T-helper 2 cell treated with Interferon-gamma antibody and Interleukin-4, amounts not matched to agents 5 μg/mL and 100 μg/mL, for 36 hours (primary cell): ENCODE results near the gene DNAH7.

Source experiments
- DNase-seq: peaks from one replicate; pipeline ENCODE4 v3.0.0; 2021; ENCODE audit warnings: low spot score
- H3K27ac Mint-ChIP-seq: one replicate; pipeline ENCODE4 v1.8.0; 2021; ENCODE audit warnings: mild to moderate bottlenecking, mixed read lengths
- H3K27me3 Mint-ChIP-seq: one replicate; pipeline ENCODE4 v1.8.0; 2021; ENCODE audit warnings: low read depth, mixed read lengths
- H3K36me3 Mint-ChIP-seq: one replicate; pipeline ENCODE4 v1.8.0; 2021; ENCODE audit warnings: low read depth, mixed read lengths
- H3K4me1 Mint-ChIP-seq: one replicate; pipeline ENCODE4 v1.8.0; 2021; ENCODE audit warnings: low read depth, mixed read lengths
- H3K4me3 Mint-ChIP-seq: one replicate; pipeline ENCODE4 v1.8.0; 2022; ENCODE audit warnings: mild to moderate bottlenecking, moderate library complexity, mixed read lengths
- H3K9me3 Mint-ChIP-seq: one replicate; pipeline ENCODE4 v1.8.0; 2021; ENCODE audit warnings: mixed read lengths

DNAH7 gene

DNA sequence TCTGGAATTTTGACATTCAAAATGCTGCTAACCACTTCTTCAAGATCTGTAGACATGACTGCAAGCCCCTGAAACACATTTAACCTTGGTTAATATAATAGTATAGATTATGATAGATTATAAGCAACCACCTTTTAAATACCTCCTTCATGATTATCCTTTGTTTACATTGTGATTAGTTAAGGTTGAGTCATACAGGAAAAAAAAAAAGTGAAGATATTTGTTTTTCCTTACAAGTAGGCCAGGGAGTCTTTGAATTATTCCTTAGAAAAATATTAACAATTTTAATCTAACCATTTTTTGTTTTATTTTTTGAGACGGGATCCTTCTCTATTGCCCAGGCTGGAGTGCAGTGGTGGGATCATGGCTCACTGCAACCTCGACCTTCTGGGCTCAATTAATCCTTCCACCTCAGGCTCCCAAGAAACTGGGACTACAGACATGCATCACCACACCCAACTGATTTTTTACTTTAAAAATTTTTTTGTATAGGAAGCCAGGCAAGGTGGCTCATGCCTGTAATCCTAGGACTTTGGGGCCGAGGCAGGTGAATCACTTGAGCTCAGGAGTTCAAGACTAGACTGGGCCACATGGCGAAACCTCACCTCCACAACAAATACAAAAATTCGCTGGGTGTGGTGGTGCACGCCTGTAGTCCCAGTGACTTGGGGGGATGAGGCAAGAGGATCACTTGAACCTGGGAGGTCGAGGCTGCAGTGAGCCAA lies 312.3 kb downstream of the DNAH7 start:
- no peak for DNase-seq
- no peak overlapping the region for H3K4me3 Mint-ChIP-seq
- H3K27me3 Mint-ChIP-seq = no peaks in the 10 kb centered on the region
- H3K27ac Mint-ChIP-seq = no peak overlapping the region
- no peaks in the 10 kb centered on the region for H3K9me3 Mint-ChIP-seq
- H3K4me1 Mint-ChIP-seq = no peaks in the 10 kb centered on the region
- no peaks in the 10 kb centered on the region for H3K36me3 Mint-ChIP-seq

DNA sequence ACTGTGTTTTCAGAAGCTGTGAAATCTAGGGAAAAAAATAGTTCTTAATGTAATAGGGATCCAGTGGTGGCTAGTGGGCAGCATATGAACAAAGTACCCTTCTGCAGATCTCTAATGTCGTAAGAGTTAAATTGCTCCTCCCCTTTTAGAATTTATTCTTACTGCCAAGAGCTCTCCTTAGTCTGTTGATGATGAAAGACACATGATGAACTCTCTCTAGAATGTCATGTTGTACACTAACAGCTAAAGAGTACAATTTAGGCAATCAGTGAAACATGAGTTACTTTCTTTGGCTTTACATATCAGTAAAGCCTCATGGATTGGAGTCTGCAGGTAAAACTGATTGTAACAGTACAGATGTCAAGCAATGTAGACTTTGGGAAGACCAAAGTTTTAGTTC lies 327.4 kb downstream of the DNAH7 start:
- Mint-ChIP-seq H3K4me1 (no peaks in the 10 kb centered on the region), H3K27ac (no peak overlapping the region), H3K9me3 (no peaks in the 10 kb centered on the region), H3K36me3 (peaks cover 12% of the 10 kb centered on the region), H3K27me3 (no peaks in the 10 kb centered on the region), H3K4me3 (no peak overlapping the region)
- no peak for DNase-seq

DNA sequence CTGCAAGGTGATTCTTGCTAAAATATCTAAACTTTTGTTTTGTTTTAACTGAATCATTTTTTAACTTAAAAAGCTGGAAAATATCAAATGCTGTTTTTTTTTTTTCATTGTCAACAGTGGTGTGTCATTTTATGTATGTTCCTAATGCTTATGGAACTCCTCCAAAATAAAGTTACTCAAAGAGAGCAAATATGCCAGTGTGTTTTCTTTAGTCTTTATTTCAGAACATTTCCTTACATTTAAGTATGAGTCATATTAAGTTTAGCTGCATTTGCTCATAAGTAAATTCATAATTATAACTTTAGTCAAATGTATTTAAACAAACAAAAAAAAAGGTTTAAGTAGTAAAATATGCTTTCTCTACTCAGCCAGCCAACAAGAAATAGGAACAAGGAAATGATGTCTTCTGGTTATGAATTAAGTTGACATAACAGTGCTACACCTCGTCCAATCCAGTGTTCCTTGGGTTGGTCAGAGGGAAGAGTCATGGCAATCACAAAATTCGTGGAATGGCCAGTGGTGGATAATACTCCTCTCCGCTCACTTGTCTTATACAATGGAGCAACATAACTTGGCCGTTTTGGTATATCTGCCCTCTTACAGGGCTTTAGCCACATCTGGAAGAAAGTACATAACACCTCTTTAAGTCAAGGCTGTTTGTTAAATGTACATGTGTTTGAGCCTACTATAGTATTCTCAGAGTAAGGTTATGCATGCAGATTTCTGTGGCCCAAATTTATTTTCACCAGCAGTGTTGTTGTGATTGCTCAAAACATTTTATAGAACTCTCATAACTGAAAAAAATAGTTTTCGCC lies 330.9 kb downstream of the DNAH7 start:
- Mint-ChIP-seq H3K27me3 (no peaks in the 10 kb centered on the region), H3K36me3 (peaks cover 19% of the 10 kb centered on the region), H3K9me3 (no peaks in the 10 kb centered on the region), H3K27ac (no peak overlapping the region), H3K4me3 (no peak overlapping the region), H3K4me1 (no peaks in the 10 kb centered on the region)
- DNase-seq = no peak

DNA sequence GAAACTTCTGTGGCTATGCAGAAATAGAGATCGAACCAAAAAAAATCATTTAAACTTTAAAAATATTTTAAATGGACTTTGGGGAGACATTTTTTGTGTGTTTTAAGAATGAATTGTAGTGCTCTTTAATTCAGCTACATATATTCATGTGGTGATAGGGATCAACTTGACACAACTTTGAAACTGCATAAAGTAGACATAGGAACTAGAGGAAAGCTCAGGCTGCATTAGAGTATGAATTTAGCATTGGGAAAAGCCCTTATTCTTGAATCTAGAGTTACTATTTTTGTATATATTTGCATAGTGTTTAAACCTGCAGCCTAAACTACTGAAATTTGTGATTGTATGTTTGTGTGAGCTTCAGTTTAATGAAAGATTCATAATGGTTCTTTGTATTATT lies 333.3 kb downstream of the DNAH7 start:
- Mint-ChIP-seq H3K4me1 (peaks cover 3% of the 10 kb centered on the region), H3K27me3 (no peaks in the 10 kb centered on the region), H3K4me3 (no peak overlapping the region), H3K27ac (no peak overlapping the region), H3K36me3 (peaks cover 32% of the 10 kb centered on the region), H3K9me3 (no peaks in the 10 kb centered on the region)
- DNase-seq = no peak

DNA sequence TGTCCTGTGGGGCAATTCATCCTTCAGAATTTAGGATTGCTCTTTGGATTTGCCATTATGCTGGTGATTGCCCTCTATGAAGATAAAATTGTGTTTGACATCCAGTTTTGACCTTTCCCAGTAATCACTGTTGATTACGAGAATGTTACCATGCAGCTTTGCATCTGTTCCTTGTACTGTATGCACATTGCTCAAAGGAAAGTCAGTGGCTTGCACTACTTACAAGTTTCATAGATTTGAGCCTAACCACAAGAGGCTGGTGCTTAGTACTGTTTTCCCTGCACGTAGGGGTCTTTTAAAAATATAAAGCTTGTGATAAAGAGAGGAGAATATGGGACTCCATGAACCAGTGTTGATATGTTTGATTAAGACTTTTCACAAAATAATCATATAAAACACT lies 333.7 kb downstream of the DNAH7 start:
- Mint-ChIP-seq H3K36me3 (peaks cover 36% of the 10 kb centered on the region), H3K9me3 (no peaks in the 10 kb centered on the region), H3K27ac (no peak overlapping the region), H3K4me3 (no peak overlapping the region), H3K4me1 (peaks cover 3% of the 10 kb centered on the region), H3K27me3 (no peaks in the 10 kb centered on the region)
- no peak for DNase-seq

DNA sequence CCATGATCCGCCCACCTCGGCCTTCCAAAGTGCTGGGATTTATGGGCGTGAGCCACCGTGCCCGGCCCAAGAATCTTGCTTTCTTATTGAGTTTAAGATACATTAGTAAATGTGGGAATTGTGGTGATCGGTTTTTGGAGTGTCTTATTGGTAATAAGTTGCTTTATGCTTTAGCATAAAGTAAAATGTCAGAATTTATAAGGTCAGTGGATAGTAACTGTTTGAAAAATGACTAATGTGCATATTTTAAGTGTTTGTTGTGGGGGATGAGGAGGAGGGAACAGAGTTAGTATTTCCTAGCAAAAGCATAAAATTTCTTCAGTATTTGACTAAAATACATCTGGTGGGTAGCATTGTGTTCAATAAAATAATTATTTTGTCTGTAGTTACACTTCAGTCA lies 334.2 kb downstream of the DNAH7 start:
- H3K27ac Mint-ChIP-seq = no peak overlapping the region
- no peak overlapping the region for H3K4me3 Mint-ChIP-seq
- peaks cover 3% of the 10 kb centered on the region for H3K4me1 Mint-ChIP-seq
- H3K27me3 Mint-ChIP-seq = no peaks in the 10 kb centered on the region
- peaks cover 40% of the 10 kb centered on the region for H3K36me3 Mint-ChIP-seq
- H3K9me3 Mint-ChIP-seq = no peaks in the 10 kb centered on the region
- no peak for DNase-seq

DNA sequence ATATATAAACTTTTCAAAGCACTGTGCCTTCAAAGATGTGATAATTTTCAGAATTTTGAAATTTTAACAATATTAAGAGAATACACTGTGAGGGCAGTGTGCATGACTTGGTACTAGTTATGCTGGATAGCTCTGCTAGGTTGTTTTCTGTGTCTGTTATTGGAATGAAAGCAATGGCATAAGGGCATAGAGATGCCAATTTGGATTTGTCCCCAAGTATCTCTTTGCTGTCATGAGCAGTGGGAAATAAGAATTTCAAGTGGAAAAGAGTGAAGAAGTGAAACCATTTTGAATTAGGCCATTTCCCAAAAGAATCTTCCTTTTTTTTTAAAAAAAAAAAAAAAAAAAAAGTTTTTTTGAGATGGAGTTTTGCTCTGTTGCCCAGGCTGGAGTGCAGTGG lies 334.8 kb downstream of the DNAH7 start:
- Mint-ChIP-seq H3K9me3 (no peaks in the 10 kb centered on the region), H3K4me1 (peaks cover 3% of the 10 kb centered on the region), H3K4me3 (no peak overlapping the region), H3K27ac (no peak overlapping the region), H3K27me3 (no peaks in the 10 kb centered on the region), H3K36me3 (peaks cover 42% of the 10 kb centered on the region)
- no peak for DNase-seq

DNA sequence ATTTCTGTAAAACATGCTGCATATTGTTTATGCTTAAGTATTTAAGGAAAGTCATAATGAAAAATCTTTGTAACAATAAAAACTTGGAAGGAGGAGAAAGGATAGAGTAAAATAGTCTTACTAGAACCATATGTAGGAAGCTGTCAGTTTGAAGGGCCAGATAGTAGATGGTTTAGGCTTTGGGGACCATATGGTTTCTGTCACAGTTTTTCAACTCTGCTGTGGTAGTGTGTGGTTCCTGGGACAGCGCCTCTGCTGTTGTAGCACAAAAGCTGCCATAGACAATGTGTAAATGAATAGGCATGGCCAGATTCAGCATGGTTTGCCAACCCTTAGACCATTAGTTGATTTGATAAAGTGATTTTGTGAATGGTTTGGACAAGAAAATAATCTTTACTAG lies 336.1 kb downstream of the DNAH7 start:
- DNase-seq = no peak
- no peak overlapping the region for H3K27ac Mint-ChIP-seq
- H3K36me3 Mint-ChIP-seq = peaks cover 42% of the 10 kb centered on the region
- H3K4me1 Mint-ChIP-seq = peaks cover 3% of the 10 kb centered on the region
- no peaks in the 10 kb centered on the region for H3K27me3 Mint-ChIP-seq
- no peak overlapping the region for H3K4me3 Mint-ChIP-seq
- H3K9me3 Mint-ChIP-seq = no peaks in the 10 kb centered on the region

DNA sequence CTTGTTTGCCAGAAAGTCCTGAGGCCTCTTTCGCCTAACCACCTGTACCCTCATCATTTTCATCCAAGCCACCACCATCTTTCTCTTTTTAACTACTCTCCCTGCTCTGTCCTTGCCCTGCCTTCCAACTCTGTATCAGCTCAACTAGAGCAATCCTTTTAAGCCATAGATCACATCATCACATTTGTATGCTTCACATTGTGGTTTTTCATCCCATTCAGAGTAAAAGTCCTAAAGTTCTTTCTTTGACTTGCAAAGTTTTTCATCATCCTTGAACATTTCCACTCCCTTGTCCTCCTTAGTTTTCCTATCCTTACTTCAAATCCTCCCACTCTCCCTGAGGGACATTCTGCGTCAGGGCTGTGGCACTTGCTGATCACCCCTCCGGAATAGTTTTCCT lies 337.7 kb downstream of the DNAH7 start:
- Mint-ChIP-seq H3K27me3 (no peaks in the 10 kb centered on the region), H3K27ac (no peak overlapping the region), H3K36me3 (peaks cover 43% of the 10 kb centered on the region), H3K9me3 (no peaks in the 10 kb centered on the region), H3K4me1 (peaks cover 3% of the 10 kb centered on the region), H3K4me3 (no peak overlapping the region)
- DNase-seq = no peak

DNA sequence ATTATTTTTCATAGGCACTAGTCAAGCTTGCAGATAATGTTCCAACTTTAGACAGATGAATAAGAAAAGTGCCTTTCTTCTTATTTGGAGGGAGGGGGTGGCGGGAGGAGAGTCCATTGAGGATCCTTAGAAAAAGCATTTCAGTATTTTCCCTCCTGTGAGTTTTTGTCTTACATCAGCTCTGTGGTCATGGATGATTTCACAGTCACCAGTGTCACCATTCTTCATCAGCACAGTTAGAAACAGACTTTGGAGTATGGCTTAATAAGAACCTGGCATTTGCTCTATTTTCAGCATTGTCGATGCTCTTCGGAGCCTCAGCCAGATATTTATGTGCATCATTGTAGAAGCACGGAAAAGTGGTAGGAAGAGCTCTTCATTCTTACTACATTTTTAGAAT lies 341.5 kb downstream of the DNAH7 start:
- H3K36me3 Mint-ChIP-seq = peaks cover 47% of the 10 kb centered on the region
- H3K27me3 Mint-ChIP-seq = no peaks in the 10 kb centered on the region
- H3K4me1 Mint-ChIP-seq = peaks cover 3% of the 10 kb centered on the region
- H3K9me3 Mint-ChIP-seq = no peaks in the 10 kb centered on the region
- H3K4me3 Mint-ChIP-seq = no peak overlapping the region
- no peak for DNase-seq
- H3K27ac Mint-ChIP-seq = no peak overlapping the region

DNA sequence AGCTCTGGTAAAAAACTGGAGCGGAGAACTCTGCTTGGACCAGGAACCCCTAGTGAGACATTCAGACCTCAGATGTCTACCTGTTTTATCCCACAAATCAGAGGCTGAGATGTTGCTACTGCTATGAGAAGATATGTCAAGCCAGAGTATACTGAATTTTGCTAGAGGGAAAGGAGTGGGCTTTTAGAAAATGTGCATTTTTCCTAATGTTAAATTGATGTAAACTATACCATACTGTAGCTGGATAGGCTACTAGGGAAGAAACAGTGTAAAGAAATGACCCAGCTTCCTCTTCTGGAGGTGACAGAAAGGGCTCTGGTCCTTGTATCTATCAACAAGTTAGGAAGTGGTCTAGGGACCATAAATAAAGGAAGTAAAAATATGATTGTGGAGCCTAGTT lies 346.6 kb downstream of the DNAH7 start:
- H3K36me3 Mint-ChIP-seq = peaks cover 35% of the 10 kb centered on the region
- H3K4me1 Mint-ChIP-seq = peaks cover 10% of the 10 kb centered on the region
- H3K27me3 Mint-ChIP-seq = no peaks in the 10 kb centered on the region
- no peak overlapping the region for H3K27ac Mint-ChIP-seq
- no peak for DNase-seq
- no peak overlapping the region for H3K4me3 Mint-ChIP-seq
- no peaks in the 10 kb centered on the region for H3K9me3 Mint-ChIP-seq

DNA sequence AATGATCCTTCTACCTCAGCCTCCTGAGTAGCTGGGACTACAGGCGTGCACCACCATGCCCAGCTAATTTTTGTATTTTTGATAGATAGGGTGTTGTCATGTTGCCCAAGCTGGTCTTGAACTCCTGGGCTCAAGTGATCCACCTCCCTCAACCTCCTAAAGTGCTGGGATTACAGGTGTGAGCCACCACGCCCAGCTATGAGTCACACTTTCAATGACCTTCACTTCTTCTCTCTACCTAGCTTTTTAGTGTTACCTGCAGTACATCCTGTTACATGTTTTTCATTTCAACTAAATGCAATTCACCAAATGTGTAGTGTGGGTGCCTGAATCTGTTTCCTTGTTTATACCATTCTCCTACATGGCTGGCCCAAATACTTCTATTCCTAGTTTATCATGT lies 347.6 kb downstream of the DNAH7 start:
- no peaks in the 10 kb centered on the region for H3K27me3 Mint-ChIP-seq
- no peak overlapping the region for H3K4me3 Mint-ChIP-seq
- peaks cover 10% of the 10 kb centered on the region for H3K4me1 Mint-ChIP-seq
- H3K36me3 Mint-ChIP-seq = peaks cover 43% of the 10 kb centered on the region
- H3K27ac Mint-ChIP-seq = no peak overlapping the region
- H3K9me3 Mint-ChIP-seq = no peaks in the 10 kb centered on the region
- no peak for DNase-seq

DNA sequence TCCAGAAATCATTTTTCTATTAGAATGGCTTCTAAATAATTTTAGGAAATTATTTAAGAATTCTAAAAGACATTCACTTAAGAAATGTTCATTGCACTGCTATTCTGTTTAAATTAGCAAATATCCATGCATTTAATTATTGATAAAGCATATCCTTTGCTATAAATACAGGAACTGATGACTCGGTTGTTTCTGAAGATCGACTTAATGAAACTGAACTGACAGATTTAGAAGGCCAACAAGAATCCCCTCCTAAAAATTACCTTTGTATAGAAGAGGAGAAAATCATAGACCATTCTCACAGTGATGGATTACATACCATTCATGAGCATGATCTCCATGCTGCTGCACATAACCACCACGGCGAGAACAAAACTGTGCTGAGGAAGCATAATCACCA lies 352.2 kb downstream of the DNAH7 start:
- H3K36me3 Mint-ChIP-seq = peaks cover 44% of the 10 kb centered on the region
- no peak for DNase-seq
- H3K4me1 Mint-ChIP-seq = peaks cover 10% of the 10 kb centered on the region
- H3K9me3 Mint-ChIP-seq = no peaks in the 10 kb centered on the region
- H3K27ac Mint-ChIP-seq = no peak overlapping the region
- H3K4me3 Mint-ChIP-seq = no peak overlapping the region
- no peaks in the 10 kb centered on the region for H3K27me3 Mint-ChIP-seq

DNA sequence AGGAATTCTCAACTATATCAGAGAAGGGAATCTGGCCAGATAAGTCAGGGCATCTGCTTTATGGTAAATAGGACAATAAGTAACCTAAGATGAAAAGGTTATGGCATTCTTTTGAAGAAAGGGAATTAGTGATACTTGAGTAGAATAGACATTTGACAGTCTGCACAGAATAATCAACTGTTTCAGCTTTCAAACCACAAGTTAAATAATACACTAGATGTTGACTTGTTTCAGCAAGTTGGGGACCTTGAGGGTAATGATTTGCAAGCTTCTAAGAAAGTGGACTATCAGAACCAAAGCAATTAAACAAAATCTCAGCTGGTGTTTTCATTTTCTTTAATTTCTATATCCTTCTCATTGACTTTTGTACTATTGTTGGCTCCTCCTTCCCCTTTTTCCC lies 357.2 kb downstream of the DNAH7 start:
- no peak for DNase-seq
- H3K4me3 Mint-ChIP-seq = no peak overlapping the region
- H3K4me1 Mint-ChIP-seq = no peaks in the 10 kb centered on the region
- H3K36me3 Mint-ChIP-seq = peaks cover 41% of the 10 kb centered on the region
- no peaks in the 10 kb centered on the region for H3K27me3 Mint-ChIP-seq
- no peak overlapping the region for H3K27ac Mint-ChIP-seq
- no peaks in the 10 kb centered on the region for H3K9me3 Mint-ChIP-seq
